Fibroblast of lung (primary cell): ENCODE measurements around the gene CHADL.
"Not testable (repeated sequence)": the region's sequence is repeated elsewhere in the genome, so short reads cannot be mapped to it uniquely, and the experiment has no call there.

Experiments used
- EZH2 ChIP-seq: IDR thresholded peaks from 2 replicates; pipeline ENCODE4 v1.5.1; 2012; ENCODE audit warnings: low read length, control low read depth, mild to moderate bottlenecking; ENCODE audit errors: missing control alignments
- TF ChIP-seq, protein P1 (sequence below), 2 donors: IDR thresholded peaks in 1 of 2; conservative IDR thresholded peaks in 1 of 2; 1 replicate in 1 of 2; 2 replicates in 1 of 2; pipeline ENCODE4 v1.5.1; 2011 to 2012; ENCODE audit warnings: low read length in 2 of 2, control low read depth in 1 of 2, inconsistent platforms in 1 of 2, low read depth in 1 of 2, mild to moderate bottlenecking in 1 of 2

DNA sequence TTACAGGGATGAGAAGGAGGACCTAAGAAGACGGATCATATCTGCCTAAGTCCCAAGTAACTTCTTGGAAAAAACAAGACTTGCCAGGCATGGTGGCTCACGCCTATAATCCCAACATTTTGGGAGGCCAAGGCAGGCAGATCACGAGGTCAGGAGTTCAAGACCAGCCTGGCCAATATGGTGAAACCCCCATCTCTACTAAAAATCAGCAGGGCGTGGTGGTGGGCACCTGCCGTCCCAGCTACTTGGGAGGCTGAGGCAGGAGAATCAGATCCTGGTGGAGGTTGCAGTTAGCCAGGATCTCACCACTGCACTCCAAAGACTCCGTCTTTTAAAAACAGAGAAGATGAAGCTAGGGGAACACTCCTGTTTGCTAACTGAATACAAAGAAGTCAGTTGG is 60.4 kb downstream of the CHADL start:
- TF ChIP-seq, protein P1, sequence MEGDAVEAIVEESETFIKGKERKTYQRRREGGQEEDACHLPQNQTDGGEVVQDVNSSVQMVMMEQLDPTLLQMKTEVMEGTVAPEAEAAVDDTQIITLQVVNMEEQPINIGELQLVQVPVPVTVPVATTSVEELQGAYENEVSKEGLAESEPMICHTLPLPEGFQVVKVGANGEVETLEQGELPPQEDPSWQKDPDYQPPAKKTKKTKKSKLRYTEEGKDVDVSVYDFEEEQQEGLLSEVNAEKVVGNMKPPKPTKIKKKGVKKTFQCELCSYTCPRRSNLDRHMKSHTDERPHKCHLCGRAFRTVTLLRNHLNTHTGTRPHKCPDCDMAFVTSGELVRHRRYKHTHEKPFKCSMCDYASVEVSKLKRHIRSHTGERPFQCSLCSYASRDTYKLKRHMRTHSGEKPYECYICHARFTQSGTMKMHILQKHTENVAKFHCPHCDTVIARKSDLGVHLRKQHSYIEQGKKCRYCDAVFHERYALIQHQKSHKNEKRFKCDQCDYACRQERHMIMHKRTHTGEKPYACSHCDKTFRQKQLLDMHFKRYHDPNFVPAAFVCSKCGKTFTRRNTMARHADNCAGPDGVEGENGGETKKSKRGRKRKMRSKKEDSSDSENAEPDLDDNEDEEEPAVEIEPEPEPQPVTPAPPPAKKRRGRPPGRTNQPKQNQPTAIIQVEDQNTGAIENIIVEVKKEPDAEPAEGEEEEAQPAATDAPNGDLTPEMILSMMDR (conservative IDR thresholded peaks at IDR 0.05 in 1 of 2, IDR thresholded peaks at IDR 0.05 in 1 of 2; ENCODE audit: low read depth in 1 of 2, low read length in 2 of 2), result not testable (repeated sequence)
- TF ChIP-seq EZH2, result not testable (repeated sequence)
